Measurements from ENCODE around the gene SYT9. TPM values are rescaled to one million over a fixed set of nuclear protein-coding genes. Genes with fewer than 3 reads are reported as not detected.

Gene SYT9
- polyA plus RNA-seq, 1 of the 3 experiments (the other 2 are of a cell fraction), result 0.10 TPM

- WGBS (ENCODE audit: low lambda C conversion rate), result 2% methylated on average over 1 of the region's 1 CpG
- Histone ChIP-seq H3K4me1 (ENCODE audit: control insufficient read depth in 1 of 2, insufficient read depth in 2 of 2, low read depth in 1 of 2, low read length in 1 of 2) (peaks cover 0 to 5% of the 10 kb centered on the region in 2 experiments; a peak in 1 of 4 replicates), H3K9ac (no peak overlapping the region), H3K4me2 (no peak overlapping the region), H3F3A (replicated peaks; ENCODE audit: insufficient read depth) (no peaks in the 10 kb centered on the region), H4K20me1 (ENCODE audit: insufficient read depth) (no peaks in the 10 kb centered on the region), H3K9me3 (no peaks in the 10 kb centered on the region), H3K27ac (ENCODE audit: low read depth in 2 of 2, low read length in 1 of 2) (no peak overlapping the region; a peak in 1 of 4 replicates), H3K4me3 (ENCODE audit: low read depth in 2 of 2, low read length in 1 of 2) (no peak overlapping the region), H3K9me2 (no peaks in the 10 kb centered on the region), H3K79me2 (ENCODE audit: insufficient read depth) (no peaks in the 10 kb centered on the region), H3K27me3 (ENCODE audit: insufficient read depth) (no peaks in the 10 kb centered on the region), H3K36me3 (replicated peaks in 1 of 2; ENCODE audit: control insufficient read depth in 1 of 2, insufficient read depth in 2 of 2, low read length in 1 of 2) (no peaks in the 10 kb centered on the region), H2AFZ (ENCODE audit: low read depth) (no peak overlapping the region)
- DNase-seq, result peak; percentile 53
- ChIA-PET CTCF (interaction anchor here (0.8 to 1.7 kb wide), 5 partner anchors 11 to 343 kb away, joined by 3 to 7 read pairs (median 4); partner anchors contain the start of gene PPFIBP2), POLR2A (no interaction called here)
- TF ChIP-seq POLR2AphosphoS5 (IDR thresholded peaks at IDR 0.05; ENCODE audit: low read depth, low read length) (peak; percentile 84), EZH2phosphoT487 (IDR thresholded peaks at IDR 0.05; ENCODE audit: borderline replicate concordance, low read depth) (no peak), PBX3 (IDR thresholded peaks at IDR 0.05) (peak; percentile 70), FOXM1 (IDR thresholded peaks at IDR 0.05; ENCODE audit: low read depth) (no peak), CHD2 (IDR thresholded peaks at IDR 0.05; ENCODE audit: low read length, partially characterized antibody) (peak; percentile 83), TCF12 (IDR thresholded peaks at IDR 0.05) (peak; percentile 77), MXI1 (IDR thresholded peaks at IDR 0.05; ENCODE audit: low read depth, low read length) (peak; percentile 20; the same call in 1 of the 2 replicates), ZBTB33 (IDR thresholded peaks at IDR 0.05; ENCODE audit: borderline replicate concordance, low read depth) (0 out of 2 replicates have a peak, but pooled peaks have one; percentile 29), RFX5 (IDR thresholded peaks at IDR 0.05; ENCODE audit: low read length) (no peak), EP300 (IDR thresholded peaks at IDR 0.05; ENCODE audit: borderline replicate concordance in 1 of 2, low read depth in 1 of 2, low read length in 1 of 2) (peak in 1 of 2 experiments; percentile 99; a peak in 2 of 4 replicates), USF2 (IDR thresholded peaks at IDR 0.05; ENCODE audit: borderline replicate concordance, low read depth, low read length) (no peak), TEAD4 (IDR thresholded peaks at IDR 0.05; ENCODE audit: borderline replicate concordance, insufficient read depth) (peak; percentile 49; the same call in 1 of the 2 replicates), RCOR1 (IDR thresholded peaks at IDR 0.05; ENCODE audit: low read length) (peak; percentile 97), FOXJ3 (CRISPR knock-in tag; IDR thresholded peaks at IDR 0.05) (peak; percentile 82), GABPA (IDR thresholded peaks at IDR 0.05; ENCODE audit: low read depth) (no peak), RXRA (IDR thresholded peaks at IDR 0.05; ENCODE audit: borderline replicate concordance, low read depth) (no peak), GATA2 (CRISPR knock-in tag; IDR thresholded peaks at IDR 0.05) (peak; percentile 92), JUND (IDR thresholded peaks at IDR 0.05) (0 out of 2 replicates have a peak, but pooled peaks have one; percentile 16)
These were observed 211.0 kb downstream of the SYT9 start for GRCh38 chr11:7462706-7463105.
